ENCODE results near the gene SEPTIN10. TPM values are rescaled to one million over a fixed set of nuclear protein-coding genes. Genes with fewer than 3 reads are reported as not detected.

The SEPTIN10 gene
- total and polyA plus RNA-seq, 2 experiments from 2014 or later = 52.3 to 85.1 TPM

DNA sequence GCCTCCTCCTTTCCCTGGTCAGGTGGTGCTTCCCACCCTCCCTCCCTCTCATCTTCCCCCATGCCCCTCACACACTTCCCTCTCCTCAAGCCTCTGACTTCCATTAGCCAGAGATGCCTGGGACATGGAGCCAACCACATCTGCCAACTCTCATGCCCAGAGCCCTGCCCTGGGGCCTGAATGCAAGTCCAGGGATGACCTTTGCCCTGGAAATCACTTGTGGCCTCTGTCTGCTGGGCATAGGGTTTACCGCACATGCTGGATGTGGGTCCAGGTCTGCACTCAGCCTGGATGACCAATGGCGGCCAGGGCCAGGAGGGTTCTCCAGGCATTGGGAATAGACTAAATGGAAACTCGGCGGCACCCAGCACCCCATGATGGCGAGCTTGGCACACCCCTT is 98.9 kb downstream of the SEPTIN10 start (continued):
- TF ChIP-seq, protein P1, sequence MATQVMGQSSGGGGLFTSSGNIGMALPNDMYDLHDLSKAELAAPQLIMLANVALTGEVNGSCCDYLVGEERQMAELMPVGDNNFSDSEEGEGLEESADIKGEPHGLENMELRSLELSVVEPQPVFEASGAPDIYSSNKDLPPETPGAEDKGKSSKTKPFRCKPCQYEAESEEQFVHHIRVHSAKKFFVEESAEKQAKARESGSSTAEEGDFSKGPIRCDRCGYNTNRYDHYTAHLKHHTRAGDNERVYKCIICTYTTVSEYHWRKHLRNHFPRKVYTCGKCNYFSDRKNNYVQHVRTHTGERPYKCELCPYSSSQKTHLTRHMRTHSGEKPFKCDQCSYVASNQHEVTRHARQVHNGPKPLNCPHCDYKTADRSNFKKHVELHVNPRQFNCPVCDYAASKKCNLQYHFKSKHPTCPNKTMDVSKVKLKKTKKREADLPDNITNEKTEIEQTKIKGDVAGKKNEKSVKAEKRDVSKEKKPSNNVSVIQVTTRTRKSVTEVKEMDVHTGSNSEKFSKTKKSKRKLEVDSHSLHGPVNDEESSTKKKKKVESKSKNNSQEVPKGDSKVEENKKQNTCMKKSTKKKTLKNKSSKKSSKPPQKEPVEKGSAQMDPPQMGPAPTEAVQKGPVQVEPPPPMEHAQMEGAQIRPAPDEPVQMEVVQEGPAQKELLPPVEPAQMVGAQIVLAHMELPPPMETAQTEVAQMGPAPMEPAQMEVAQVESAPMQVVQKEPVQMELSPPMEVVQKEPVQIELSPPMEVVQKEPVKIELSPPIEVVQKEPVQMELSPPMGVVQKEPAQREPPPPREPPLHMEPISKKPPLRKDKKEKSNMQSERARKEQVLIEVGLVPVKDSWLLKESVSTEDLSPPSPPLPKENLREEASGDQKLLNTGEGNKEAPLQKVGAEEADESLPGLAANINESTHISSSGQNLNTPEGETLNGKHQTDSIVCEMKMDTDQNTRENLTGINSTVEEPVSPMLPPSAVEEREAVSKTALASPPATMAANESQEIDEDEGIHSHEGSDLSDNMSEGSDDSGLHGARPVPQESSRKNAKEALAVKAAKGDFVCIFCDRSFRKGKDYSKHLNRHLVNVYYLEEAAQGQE (IDR thresholded peaks at IDR 0.05; ENCODE audit: unreplicated experiment) = no peak

DNA sequence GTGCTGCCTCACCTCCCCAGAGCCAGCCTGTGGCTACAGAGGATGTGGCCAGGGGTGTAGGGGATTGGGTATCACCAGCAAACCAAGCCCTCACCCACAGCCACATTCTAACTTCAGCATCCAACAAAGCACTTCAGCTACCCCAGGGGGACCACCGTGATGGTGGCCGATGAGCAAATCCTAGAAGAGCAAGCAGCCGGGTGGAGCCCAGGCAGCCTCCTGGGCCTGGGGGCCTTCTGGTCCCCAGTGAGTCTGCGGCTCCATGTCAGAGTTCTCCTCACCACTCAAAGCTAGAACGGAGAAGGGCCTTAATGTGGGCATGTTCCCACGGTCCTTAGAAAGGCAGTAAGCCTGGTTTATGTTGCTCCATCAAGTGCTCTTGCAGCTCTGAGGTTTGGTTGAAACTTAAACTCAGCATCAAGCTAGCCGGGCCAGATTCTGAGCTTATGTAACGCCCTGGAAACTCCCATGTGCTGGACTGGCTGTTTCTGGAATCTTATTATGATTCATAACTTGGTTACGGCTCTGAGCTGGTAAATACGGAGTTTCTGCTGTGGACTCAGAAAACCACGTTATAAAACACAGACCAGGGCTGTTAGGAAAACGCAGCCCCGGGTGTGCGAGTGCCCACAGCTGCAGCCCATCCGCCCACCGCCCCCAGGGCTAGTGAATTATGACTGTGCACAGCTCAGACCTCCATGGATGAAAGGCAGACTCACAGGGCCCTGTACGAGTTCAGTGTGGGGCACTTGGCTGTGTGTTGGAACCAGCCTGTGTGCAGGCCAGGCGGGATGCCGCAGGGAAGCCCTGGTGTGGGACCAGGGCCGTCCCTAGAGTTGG is 99.8 kb downstream of the SEPTIN10 start:
- H3K9me3 Mint-ChIP-seq = no peaks in the 10 kb centered on the region
- H3K79me2 ChIP-seq (replicated peaks; ENCODE audit: insufficient read depth) = no peaks in the 10 kb centered on the region

More for the DNA sequence above, 99.8 kb downstream of the SEPTIN10 start:
- Histone ChIP-seq H4K20me1 (replicated peaks; ENCODE audit: insufficient read depth) (no peaks in the 10 kb centered on the region), H3K9me2 (ENCODE audit: insufficient read depth) (no peaks in the 10 kb centered on the region), H3K36me3 (ENCODE audit: insufficient read depth) (no peaks in the 10 kb centered on the region), H3K27ac (ENCODE audit: low read depth) (no peak overlapping the region), H3K4me1 (ENCODE audit: insufficient read depth) (no peaks in the 10 kb centered on the region), H3K4me2 (no peak overlapping the region), H3K4me3 (no peak overlapping the region), H2AFZ (no peak overlapping the region), H3F3A (replicated peaks; ENCODE audit: low read depth) (no peaks in the 10 kb centered on the region), H3K27me3 (ENCODE audit: insufficient read depth) (no peaks in the 10 kb centered on the region)
- TF ChIP-seq EZH2phosphoT487 (IDR thresholded peaks at IDR 0.05; ENCODE audit: unreplicated experiment) (no peak), EZH2 (IDR thresholded peaks at IDR 0.05; ENCODE audit: low read depth, unreplicated experiment) (no peak), ZNF331 (CRISPR knock-in tag; IDR thresholded peaks at IDR 0.05; ENCODE audit: low read depth) (no peak), ZNF114 (CRISPR knock-in tag; IDR thresholded peaks at IDR 0.05) (no peak), JUNB (IDR thresholded peaks at IDR 0.05; ENCODE audit: unreplicated experiment) (no peak), NANOG (IDR thresholded peaks at IDR 0.05; ENCODE audit: borderline replicate concordance) (no peak), CREB1 (CRISPR knock-in tag; IDR thresholded peaks at IDR 0.05; ENCODE audit: low read depth) (no peak), POLR2AphosphoS5 (IDR thresholded peaks at IDR 0.05; ENCODE audit: low read depth) (no peak)
- TF ChIP-seq, protein P2, sequence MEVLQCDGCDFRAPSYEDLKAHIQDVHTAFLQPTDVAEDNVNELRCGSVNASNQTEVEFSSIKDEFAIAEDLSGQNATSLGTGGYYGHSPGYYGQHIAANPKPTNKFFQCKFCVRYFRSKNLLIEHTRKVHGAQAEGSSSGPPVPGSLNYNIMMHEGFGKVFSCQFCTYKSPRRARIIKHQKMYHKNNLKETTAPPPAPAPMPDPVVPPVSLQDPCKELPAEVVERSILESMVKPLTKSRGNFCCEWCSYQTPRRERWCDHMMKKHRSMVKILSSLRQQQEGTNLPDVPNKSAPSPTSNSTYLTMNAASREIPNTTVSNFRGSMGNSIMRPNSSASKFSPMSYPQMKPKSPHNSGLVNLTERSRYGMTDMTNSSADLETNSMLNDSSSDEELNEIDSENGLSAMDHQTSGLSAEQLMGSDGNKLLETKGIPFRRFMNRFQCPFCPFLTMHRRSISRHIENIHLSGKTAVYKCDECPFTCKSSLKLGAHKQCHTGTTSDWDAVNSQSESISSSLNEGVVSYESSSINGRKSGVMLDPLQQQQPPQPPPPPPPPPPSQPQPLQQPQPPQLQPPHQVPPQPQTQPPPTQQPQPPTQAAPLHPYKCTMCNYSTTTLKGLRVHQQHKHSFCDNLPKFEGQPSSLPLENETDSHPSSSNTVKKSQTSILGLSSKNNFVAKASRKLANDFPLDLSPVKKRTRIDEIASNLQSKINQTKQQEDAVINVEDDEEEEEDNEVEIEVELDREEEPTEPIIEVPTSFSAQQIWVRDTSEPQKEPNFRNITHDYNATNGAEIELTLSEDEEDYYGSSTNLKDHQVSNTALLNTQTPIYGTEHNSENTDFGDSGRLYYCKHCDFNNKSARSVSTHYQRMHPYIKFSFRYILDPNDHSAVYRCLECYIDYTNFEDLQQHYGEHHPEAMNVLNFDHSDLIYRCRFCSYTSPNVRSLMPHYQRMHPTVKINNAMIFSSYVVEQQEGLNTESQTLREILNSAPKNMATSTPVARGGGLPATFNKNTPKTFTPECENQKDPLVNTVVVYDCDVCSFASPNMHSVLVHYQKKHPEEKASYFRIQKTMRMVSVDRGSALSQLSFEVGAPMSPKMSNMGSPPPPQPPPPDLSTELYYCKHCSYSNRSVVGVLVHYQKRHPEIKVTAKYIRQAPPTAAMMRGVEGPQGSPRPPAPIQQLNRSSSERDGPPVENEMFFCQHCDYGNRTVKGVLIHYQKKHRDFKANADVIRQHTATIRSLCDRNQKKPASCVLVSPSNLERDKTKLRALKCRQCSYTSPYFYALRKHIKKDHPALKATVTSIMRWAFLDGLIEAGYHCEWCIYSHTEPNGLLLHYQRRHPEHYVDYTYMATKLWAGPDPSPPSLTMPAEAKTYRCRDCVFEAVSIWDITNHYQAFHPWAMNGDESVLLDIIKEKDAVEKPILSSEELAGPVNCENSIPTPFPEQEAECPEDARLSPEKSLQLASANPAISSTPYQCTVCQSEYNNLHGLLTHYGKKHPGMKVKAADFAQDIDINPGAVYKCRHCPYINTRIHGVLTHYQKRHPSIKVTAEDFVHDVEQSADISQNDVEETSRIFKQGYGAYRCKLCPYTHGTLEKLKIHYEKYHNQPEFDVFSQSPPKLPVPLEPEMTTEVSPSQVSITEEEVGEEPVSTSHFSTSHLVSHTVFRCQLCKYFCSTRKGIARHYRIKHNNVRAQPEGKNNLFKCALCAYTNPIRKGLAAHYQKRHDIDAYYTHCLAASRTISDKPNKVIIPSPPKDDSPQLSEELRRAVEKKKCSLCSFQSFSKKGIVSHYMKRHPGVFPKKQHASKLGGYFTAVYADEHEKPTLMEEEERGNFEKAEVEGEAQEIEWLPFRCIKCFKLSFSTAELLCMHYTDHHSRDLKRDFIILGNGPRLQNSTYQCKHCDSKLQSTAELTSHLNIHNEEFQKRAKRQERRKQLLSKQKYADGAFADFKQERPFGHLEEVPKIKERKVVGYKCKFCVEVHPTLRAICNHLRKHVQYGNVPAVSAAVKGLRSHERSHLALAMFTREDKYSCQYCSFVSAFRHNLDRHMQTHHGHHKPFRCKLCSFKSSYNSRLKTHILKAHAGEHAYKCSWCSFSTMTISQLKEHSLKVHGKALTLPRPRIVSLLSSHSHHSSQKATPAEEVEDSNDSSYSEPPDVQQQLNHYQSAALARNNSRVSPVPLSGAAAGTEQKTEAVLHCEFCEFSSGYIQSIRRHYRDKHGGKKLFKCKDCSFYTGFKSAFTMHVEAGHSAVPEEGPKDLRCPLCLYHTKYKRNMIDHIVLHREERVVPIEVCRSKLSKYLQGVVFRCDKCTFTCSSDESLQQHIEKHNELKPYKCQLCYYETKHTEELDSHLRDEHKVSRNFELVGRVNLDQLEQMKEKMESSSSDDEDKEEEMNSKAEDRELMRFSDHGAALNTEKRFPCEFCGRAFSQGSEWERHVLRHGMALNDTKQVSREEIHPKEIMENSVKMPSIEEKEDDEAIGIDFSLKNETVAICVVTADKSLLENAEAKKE (CRISPR knock-in tag; IDR thresholded peaks at IDR 0.05) = no peak
- TF ChIP-seq, protein P3, sequence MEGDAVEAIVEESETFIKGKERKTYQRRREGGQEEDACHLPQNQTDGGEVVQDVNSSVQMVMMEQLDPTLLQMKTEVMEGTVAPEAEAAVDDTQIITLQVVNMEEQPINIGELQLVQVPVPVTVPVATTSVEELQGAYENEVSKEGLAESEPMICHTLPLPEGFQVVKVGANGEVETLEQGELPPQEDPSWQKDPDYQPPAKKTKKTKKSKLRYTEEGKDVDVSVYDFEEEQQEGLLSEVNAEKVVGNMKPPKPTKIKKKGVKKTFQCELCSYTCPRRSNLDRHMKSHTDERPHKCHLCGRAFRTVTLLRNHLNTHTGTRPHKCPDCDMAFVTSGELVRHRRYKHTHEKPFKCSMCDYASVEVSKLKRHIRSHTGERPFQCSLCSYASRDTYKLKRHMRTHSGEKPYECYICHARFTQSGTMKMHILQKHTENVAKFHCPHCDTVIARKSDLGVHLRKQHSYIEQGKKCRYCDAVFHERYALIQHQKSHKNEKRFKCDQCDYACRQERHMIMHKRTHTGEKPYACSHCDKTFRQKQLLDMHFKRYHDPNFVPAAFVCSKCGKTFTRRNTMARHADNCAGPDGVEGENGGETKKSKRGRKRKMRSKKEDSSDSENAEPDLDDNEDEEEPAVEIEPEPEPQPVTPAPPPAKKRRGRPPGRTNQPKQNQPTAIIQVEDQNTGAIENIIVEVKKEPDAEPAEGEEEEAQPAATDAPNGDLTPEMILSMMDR (conservative IDR thresholded peaks at IDR 0.05; ENCODE audit: low read depth in 2 of 2) = no peak
- TF ChIP-seq, protein P4, sequence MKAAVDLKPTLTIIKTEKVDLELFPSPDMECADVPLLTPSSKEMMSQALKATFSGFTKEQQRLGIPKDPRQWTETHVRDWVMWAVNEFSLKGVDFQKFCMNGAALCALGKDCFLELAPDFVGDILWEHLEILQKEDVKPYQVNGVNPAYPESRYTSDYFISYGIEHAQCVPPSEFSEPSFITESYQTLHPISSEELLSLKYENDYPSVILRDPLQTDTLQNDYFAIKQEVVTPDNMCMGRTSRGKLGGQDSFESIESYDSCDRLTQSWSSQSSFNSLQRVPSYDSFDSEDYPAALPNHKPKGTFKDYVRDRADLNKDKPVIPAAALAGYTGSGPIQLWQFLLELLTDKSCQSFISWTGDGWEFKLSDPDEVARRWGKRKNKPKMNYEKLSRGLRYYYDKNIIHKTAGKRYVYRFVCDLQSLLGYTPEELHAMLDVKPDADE (IDR thresholded peaks at IDR 0.05) = no peak
- H3K27ac Mint-ChIP-seq = no peak overlapping the region
- ATAC-seq (no peak), DNase-seq (ENCODE audit: low spot score) (no peak)
- H3K4me3 Mint-ChIP-seq = no peak overlapping the region
- H3K27me3 Mint-ChIP-seq (ENCODE audit: insufficient read depth, low read depth, poor library complexity) = peaks cover 14% of the 10 kb centered on the region
- H3K4me1 Mint-ChIP-seq = peaks cover 4% of the 10 kb centered on the region; the same call in 1 of the 3 replicates
- no peaks in the 10 kb centered on the region for H3K36me3 Mint-ChIP-seq (ENCODE audit: low read depth)
